Heart left ventricle (tissue), 13 donors: ENCODE results near the gene DCUN1D2.

Experiments
- POLR2A ChIP-seq, 2 donors: fragments of 450-650 bp; IDR thresholded peaks; one replicate each; pipeline ENCODE4 v1.6.1; 2017; ENCODE audit warnings: antibody characterized with exemption in 2 of 2, mild to moderate bottlenecking in 2 of 2, moderate library complexity in 2 of 2
- TF ChIP-seq, protein P1 (sequence below), 12 donors: fragments of 200-600 bp; sonication (generic) in 4 of 12; IDR thresholded peaks; one replicate each; pipeline versions ENCODE4 v1.5.0 to v1.8.0; 2018 to 2022; ENCODE audit warnings: antibody characterized with exemption in 12 of 12, mild to moderate bottlenecking in 5 of 12
- donor health status: ischemic (EF 13 %, LVEDD 7.1; RV severe dilation, severe dysfunction).
- donor health status: DM: no; HTN: yes; CAD: no.
- donor health status: DM: no; HTN: no; CAD: no.
- donor health status: ischemic (EF 25% LVEDD 6.9; RV normal size, moderate dysfunction).
- donor health status: ischemic (EF 25% LVEDD 5.7; RV mildly dilated, moderate dysfunction).
- donor health status: ischemic (EF 35%, LVEDD 5.7; RV mildly dilated, moderate dysfunction).
- donor health status: nonischemic (EF 11% LVEDD 7.7; RV severe dilation, severe dysfunction).
- donor health status: DM: yes; HTN: yes; CAD: no.
- donor health status: PGD.
- donor health status: ischemic (EF 29% LVEDD 5.4; RV normal size, mild dysfunction).
- donor health status: nonischemic (EF 23%, LVEDD 6.1; RV moderate dilation, normal function).

DNA sequence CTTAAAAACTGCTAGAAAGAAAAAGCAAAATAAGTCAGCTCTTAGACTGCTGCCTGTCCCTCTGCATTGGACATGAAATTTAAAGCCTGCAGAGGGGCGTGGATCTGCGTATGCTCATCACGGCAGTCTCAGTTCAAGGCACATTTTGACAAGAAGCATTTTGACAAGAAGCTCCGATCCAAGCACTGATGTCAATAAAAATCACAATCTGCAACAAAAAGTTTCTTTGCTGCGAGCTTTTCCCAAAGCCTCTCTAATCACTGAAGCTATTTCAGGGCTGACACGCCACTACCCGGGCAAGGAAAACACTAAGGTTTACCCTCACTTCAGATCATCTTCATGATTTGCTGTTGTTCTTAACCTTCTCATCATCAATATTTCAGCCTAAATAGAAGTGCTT, 7.4 kb downstream of the DCUN1D2 start:
- TF ChIP-seq, protein P1, sequence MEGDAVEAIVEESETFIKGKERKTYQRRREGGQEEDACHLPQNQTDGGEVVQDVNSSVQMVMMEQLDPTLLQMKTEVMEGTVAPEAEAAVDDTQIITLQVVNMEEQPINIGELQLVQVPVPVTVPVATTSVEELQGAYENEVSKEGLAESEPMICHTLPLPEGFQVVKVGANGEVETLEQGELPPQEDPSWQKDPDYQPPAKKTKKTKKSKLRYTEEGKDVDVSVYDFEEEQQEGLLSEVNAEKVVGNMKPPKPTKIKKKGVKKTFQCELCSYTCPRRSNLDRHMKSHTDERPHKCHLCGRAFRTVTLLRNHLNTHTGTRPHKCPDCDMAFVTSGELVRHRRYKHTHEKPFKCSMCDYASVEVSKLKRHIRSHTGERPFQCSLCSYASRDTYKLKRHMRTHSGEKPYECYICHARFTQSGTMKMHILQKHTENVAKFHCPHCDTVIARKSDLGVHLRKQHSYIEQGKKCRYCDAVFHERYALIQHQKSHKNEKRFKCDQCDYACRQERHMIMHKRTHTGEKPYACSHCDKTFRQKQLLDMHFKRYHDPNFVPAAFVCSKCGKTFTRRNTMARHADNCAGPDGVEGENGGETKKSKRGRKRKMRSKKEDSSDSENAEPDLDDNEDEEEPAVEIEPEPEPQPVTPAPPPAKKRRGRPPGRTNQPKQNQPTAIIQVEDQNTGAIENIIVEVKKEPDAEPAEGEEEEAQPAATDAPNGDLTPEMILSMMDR (IDR thresholded peaks at IDR 0.05) = no peak
- TF ChIP-seq POLR2A (IDR thresholded peaks at IDR 0.05) = no peak
